Activated CD4-positive, alpha-beta T cell treated with anti-CD3 and anti-CD28 coated beads for 48 hours (primary cell): ENCODE data around the gene IFTAP.
"Not testable (repeated sequence)": the region's sequence is repeated elsewhere in the genome, so short reads cannot be mapped to it uniquely, and the experiment has no call there.

ENCODE experiments used
- DNase-seq: peaks from one replicate; pipeline ENCODE4 v3.0.0-alpha.2; 2020

The IFTAP gene, protein sequence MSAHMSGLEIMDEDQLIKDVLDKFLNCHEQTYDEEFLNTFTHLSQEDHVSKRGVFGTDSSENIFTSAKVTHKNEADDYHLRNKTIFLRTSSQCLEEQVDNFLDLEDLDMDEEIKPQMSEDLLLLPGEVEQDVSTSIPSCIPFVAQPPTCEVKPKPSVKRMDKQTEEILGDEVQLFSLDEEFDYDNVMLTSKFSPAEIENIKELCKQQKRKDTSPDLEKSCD

DNA sequence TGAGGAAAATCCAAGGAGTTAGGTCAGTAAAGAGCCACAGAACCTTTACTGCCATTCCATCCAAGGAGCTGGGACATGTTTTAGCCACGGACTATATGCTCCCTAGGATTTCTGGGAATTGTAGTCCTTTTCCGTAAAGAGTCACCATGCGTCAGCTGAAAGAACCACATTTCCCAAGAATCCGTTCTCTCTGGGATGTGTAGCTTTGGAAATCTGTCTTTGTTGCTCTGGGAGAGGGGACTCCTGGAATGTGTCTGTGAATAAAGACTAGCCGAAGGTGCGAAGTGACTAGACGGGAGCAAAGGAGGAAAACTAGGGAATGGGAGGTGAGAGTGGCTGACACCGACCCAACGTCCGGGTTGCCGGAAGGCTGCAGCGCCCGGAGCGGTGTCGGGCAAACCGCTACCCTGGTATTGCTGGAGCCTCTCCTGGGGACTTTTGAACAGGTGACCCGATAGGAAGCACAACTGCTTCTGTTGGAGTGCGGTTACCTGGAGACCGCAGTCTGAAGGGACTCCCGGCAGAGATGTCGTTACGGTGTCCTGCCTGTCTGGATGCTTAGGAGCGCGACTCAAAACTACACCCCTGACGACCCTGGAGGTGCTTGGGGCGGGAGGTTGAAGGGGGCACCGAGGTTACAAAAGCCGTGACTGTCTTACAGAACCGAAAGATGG, at the start of gene IFTAP:
Gene IFTAP, plus strand, starts transcription at position 187 of the 674 bp plus-strand sequence. CDS start 15,602 bp downstream, outside the sequence.
- DNase-seq = peak; percentile 47

DNA sequence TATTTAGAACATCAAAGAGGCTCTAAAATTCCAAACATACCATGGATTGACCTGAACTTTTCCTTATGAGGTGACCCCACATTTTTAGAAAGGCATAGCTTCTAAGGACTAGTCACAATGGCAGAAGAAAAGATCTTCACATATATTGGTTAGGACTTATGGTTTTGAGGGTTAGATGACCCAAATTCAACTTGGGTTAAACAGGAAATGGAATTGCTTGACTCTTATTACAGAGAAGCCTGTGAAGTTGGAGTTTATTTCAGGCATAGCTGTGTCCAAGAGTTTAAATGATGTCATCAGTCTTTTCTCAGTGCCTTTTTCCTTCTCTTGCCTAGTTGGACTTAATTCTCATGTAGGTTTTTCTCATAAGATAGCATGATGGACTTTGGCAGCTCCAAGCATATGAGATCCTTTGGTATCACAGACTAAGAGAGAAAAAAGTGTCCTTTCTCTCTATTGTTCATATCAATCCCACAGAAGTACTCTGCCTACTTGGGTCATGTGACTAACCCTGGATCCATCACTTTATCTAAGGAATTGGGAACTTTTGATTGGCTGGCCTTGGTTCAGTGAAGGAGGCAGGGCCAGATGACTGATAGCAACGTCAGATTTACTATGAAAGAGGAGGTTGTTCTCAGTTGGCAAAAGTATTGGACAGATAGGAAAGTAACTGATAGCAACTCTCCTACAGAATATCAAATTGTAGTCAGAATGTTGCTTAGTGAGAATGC, 43.8 kb upstream of the IFTAP start:
- DNase-seq = no peak

DNA sequence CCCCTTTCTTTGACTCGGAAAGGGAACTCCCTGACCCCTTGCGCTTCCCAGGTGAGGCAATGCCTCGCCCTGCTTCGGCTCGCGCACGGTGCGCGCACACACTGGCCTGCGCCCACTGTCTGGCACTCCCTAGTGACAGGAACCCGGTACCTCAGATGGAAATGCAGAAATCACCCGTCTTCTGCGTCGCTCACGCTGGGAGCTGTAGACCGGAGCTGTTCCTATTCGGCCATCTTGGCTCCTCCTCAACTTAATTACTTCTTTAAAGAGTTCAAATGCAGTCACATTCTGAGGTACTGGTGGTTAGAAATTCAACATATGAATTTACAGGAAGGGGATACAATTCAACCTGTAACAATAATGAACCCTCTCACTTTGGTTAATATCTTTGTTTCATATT, 36.9 kb upstream of the IFTAP start:
- DNase-seq = not testable (repeated sequence)

DNA sequence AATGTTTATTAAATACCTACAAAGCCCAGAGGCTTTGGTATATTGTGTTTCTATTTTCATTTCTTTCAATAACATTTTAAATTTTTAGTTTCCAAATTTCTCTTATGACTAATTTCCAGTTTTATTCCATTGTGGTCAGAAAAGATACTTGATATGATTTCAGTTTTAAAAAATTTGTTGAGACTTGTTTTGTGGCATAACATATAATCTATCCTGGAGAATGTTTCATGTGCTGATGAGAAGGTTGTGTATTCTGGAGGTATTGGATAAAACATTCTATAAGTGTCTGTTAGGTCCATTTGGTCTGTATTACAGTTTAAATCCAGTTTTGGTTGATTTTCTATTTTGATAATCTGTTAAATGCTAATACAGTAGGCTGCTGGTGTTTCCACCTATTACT, 36.3 kb upstream of the IFTAP start:
- no peak for DNase-seq

DNA sequence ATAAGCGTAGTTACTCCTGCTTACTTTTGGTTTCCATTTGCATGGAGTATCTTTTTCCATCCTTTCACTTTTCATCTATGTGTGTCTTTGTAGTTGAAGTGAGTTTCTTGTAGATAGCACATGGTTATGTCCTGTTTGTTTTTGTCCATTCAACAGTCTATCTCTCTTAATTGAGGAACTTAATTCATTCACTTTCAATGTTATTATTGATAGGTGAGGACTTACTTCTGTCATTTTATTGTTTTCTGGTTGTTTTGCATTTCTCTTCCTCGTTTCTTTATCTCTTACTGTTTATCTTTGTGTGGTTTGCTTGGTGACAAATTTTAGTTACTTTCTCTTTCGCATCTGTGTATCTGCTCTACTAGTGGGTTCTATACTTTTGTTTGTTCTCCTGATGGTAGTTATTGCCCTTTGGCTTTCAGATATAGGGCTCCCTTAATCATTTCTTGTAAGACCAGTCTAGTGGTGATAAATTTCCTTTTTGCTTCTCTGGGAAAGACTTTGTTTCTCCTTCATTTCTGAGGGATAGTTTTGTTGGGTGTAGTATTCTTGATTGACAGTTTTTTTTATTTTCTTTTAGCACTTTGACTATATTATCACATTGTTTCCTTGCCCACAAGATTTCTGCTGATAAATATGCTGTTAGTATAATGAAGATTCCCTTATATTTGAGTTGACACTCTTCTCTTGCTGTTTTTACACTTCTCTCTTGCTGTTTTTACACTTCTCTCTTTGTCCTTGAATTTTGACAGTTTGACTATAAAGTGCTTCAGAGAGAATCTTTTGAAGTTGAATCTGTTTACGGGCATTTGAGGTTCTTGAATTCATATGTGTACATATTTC, 35.5 kb upstream of the IFTAP start:
- no peak for DNase-seq

DNA sequence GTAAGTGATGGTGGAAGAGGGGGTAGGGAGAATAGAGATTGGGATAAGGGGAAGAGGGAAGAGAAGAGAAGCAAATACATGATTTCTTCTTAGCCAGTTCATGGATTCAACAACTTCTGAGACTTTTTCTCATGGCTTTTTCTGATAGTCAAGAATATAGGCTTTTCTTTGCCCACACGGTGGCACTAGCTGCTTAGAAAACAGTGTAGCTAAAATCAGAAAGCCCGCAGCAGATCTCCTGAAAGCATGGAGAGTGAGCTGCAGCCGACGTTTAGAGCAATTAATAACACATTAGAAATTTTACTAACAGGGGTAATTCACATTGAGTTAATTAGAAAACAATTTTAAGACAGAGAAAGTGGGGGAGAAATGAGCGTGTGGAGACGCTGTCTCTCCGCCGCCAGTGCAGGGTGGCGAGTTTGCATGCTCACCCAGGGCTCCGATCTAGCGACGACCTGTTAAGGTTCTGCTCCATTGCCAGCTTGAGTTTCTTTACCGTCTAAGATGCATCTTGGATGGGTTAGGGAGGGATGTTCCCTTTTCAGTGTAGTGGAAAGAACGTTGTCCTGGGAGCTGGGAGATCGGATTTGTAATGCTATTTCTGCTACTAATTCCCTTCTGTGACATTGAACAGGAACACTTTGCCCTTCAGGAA, 29.8 kb upstream of the IFTAP start:
- DNase-seq = peak; percentile 51

DNA sequence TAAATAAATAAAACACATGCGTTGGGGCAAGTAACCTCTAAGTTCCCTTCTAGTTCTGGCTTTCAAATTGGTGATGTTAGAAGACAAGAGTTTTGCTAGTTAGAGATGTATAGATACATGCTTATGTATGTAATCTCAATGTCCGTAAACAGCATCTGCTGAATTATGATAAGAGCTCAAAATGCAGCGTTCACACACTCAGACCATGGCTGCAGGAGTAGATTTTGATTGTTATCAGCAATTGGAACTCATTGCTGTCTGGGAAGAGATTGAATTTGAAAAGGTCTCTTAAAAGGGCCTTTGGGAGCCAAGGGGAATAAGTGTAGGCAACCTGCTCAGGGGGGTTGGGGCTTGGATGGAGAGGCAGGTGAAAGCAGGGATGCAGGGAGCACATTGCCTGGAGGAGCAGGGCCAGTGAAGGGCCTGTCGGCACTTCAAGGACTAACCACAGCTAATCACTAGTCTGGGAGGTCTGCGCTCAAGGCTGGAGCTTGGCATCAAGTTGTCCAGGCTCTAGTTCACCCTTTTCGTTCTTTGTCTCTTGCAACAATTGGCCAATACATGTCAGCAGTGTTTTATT, 29.2 kb upstream of the IFTAP start:
- DNase-seq = no peak

DNA sequence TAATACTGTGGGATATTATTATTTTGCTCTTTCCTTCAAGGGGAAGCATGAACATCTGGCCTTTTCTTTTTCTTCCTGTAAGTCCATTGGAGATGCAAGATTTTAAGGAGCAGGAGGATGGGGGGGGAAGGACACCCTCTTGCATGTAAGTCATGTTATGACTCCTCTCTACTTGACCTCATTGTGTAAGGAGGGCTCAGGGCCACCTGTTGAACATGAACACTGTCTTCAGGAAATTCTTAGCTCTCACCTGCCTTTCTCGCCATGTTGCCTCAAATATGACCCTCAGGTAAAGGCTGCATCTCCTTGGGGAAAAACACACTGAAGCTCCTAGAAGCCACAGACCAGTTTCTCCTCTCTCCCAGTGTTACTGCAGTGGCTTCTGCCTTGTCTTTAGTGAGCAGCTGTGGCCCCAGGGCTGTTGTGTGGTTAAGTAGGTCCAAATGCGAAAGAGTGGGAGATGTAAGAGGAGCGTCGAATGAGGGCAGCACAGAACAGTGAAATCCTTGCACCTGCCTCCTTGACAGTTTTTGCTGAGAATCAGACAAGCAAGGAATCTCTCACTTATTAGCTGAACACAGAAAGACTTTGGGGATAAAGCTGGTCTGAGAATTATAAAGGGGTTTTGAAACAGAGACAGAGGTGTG, 27.8 kb upstream of the IFTAP start:
- DNase-seq = no peak

DNA sequence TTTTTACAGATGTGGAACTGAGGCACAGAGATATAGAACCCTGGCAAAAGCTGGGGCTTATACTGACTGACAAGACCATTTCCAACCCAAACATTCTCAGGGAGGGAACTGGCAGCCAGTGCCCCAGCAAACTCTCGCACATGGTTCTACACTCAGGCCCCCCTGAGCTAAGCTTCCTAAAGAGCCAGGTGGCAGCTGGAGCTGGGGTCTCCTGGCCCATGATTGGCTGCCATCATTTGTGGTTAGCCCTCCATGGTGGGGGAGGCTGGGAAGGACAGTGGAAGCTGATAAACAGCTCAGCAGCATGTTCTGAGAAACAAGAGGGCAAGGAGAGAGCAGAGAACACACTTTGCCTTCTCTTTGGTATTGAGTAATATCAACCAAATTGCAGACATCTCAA, 26.6 kb upstream of the IFTAP start, which contains the start of gene RAG1:
Gene RAG1, plus strand, starts transcription at position 314 of the 400 bp plus-strand sequence. CDS start 5,298 bp downstream, outside the sequence.
- DNase-seq = no peak

DNA sequence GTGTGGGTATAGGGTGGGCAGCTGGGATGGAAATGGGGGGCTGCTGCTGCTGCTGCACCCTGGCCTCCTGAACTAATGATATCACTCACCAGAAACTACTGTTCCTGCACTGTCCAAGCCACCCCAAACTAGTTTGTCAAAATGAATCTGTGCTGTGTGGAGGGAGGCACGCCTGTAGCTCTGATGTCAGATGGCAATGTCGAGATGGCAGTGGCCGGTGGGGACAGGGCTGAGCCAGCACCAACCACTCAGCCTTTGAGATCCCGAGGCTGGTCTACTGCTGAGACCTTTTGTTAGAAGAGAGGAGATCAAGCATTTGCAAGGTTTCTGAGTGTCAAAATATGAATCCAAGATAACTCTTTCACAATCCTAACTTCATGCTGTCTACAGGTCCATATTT, 25.2 kb upstream of the IFTAP start:
- no peak for DNase-seq

DNA sequence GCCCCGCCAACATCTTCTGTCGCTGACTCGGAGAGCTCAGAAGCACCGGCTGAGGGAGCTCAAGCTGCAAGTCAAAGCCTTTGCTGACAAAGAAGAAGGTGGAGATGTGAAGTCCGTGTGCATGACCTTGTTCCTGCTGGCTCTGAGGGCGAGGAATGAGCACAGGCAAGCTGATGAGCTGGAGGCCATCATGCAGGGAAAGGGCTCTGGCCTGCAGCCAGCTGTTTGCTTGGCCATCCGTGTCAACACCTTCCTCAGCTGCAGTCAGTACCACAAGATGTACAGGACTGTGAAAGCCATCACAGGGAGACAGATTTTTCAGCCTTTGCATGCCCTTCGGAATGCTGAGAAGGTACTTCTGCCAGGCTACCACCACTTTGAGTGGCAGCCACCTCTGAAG, 19.8 kb upstream of the IFTAP start:
- no peak for DNase-seq

DNA sequence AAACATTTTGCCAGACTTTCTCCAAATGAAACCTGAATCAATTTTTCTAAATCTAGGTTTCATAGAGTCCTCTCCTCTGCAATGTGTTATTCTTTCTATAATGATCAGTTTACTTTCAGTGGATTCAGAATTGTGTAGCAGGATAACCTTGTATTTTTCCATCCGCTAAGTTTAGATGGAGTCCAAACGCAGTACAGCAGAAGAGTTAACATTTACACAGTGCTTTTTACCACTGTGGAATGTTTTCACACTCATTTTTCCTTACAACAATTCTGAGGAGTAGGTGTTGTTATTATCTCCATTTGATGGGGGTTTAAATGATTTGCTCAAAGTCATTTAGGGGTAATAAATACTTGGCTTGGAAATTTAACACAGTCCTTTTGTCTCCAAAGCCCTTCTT, 16.9 kb upstream of the IFTAP start:
- DNase-seq = no peak

DNA sequence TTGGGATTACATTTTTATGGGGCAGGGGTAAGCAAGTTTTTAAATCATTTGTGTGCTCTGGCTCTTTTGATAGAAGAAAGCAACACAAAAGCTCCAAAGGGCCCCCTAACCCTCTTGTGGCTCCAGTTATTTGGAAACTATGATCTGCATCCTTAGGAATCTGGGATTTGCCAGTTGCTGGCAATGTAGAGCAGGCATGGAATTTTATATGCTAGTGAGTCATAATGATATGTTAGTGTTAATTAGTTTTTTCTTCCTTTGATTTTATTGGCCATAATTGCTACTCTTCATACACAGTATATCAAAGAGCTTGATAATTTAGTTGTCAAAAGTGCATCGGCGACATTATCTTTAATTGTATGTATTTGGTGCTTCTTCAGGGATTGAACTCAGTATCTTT, 16.4 kb upstream of the IFTAP start:
- DNase-seq = no peak

DNA sequence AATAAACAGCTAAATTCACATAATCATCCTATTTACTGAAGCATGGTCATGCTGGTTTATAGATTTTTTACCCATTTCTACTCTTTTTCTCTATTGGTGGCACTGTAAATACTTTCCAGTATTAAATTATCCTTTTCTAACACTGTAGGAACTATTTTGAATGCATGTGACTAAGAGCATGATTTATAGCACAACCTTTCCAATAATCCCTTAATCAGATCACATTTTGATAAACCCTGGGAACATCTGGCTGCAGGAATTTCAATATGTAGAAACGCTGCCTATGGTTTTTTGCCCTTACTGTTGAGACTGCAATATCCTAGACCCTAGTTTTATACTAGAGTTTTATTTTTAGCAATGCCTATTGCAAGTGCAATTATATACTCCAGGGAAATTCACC, 15.8 kb upstream of the IFTAP start:
- no peak for DNase-seq

DNA sequence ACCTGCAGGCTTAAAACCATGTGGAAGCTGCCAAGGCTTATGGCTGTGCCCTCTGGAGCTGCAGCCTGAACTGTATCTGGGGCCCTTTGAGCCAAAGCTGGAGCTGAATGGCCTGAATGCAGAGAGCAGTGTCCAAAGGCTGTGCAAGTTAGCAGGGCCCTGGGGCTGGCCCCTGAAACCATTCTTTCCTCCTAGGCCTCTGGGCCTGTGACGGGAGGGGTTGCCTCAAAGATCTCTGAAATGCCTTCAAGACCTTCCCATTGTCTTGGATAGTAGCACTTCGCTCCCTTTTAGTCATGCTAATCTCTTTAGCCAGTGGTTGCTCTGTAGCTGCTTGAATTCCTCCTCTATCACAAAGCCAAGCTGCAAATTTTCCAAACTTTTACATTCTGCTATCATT, 12.8 kb upstream of the IFTAP start:
- no peak for DNase-seq

DNA sequence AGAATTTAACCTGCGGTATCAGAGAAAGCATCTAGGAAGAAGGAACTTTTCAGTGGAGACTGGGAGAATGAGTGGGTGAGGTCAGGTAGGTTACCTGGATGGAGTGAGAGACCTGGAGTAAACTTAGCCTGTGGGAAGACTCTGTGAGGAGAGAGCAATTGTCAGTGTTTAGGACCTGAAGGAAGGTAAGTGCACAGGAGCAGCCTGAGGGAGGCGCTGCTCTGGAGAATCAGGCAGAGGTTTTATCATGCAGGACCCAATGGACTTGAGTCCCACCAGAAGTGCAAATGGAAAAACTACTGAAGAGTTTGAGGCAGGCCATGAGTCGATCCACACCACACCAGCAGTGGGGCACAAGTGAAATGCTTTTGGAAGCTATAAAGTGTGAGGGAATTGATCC, 10.6 kb upstream of the IFTAP start:
- no peak for DNase-seq

DNA sequence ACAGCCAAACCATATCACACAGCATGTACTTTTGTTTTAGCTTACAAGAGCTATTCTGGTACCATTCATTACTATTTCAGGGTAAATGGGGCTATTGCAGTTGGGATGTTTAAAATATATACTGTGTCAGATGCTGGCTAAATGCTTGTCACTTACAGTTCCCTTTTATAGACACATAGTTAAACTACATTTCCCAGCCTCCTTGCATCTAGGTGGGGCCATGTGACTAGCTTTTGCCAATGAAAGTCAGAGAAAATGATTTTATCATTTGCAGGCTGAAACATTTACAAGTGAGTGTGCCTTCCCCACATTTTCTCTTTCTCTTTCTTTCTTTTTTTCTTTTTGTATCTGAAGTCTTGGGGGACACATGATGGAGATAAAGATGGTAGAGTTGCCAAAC, 7.8 kb upstream of the IFTAP start:
- DNase-seq = no peak

DNA sequence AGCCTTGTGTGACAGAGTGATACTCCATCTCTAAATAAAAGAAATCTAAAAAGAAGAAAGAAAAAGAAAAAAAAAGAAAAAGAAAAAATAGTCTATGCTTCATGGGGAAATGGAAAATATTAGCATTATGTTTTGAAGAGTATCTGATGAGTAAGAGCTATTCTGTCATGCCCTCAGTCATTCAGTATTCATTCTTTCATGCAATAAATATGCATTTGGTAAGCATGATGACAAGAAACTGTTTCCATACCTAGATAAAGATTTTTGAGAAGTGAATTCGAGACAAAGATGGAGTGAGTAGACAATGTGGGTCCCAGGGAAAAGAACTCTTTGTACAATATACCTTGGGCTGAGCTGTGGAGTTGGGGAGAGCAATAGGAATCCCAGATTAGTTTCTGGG, 6.2 kb upstream of the IFTAP start:
- DNase-seq = no peak

DNA sequence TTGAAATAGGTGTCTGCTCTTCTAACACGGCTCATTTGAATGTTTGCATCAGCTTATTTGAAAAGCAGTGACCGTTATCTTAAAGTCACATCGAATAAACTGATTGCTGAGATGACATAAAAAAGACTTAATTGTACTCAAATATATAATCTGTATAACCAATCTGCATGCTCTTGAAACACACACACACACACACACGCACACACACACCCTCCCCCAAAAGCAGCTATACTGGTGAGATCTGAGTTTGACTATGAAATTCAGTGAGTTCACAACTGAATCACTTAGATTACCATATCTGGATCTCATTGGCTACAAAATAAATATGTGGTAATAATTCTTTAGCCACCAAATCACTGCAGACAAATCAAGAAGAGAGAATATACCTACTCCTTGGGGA, 3.8 kb upstream of the IFTAP start:
- no peak for DNase-seq

DNA sequence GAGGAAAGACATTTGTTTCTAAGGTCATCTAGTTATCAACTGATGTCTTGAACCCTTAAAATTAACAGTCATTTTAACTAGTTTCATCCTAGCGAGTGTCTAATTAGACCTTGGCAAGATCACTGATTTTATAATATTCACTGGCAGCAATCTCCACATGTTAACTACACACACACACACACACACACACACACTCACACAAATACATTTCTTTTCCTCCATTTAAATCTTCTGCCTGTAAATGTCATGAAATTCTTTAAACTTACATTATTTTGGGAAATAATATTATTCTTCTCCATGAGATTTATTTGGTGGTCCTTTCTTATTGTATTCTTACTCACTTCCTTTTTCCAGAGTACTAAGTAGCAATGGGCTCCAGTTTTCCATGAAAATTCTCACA, 2.9 kb upstream of the IFTAP start:
- no peak for DNase-seq

DNA sequence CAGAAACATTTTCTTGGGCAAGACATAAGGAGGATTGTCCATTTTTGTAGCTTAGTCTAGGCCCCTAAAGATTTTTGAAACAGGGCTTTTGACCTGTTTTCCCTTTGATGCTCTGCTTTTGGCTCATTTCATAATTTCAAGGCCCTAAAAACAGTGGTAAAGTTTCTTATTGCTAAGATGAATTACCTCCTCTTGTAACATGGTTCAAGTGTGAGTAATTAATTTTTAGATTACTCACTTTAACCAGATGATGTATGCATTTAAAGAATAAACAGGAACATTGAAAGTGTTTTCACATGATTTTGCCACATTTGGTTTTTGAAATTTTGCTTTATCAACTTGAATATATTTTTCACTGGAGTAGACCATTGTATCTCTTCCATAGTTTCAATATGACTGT, 2.6 kb downstream of the IFTAP start:
- DNase-seq = no peak

DNA sequence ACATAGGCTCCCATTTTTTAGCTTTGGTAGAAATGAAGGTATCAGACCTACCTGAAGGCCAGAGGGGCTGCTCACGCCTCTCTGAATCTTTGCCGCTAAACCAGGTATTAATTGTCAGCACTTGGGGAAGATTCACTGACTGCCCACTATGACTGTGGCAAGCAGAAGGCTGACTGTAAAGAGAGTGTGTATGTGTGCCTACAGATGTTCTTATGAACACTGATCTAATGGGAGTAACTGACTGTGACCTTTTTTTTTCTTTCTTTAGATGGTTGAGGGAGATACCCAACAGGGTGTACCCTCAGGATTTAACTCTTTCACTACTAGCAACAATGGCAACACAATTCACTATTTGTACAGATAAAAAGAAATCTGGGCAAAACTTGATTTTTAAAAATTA, 3.7 kb downstream of the IFTAP start, which contains the start of gene RAG2:
Gene RAG2, minus strand, starts transcription at position 186 of the 400 bp plus-strand sequence. CDS start 4,068 bp downstream, outside the sequence.
- no peak for DNase-seq
